ENCODE data around the gene NDUFB3.

NDUFB3 gene

DNA sequence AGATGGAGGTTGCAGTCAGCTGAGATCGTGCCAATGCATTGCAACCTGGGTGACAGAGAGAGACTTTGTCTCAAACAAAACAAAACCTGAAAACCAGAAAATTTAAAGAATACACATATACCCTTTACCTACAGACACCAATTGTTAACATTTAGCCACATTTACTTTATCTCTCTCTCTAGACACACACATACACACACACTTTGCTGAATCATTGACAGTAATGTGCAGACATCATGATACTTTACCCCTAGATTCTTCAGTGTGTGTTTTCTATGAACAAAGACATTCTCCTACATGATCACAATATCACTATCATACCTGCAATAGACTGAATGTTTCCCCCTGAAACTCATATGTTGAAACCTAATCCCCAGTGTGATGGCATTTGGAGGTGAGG, 34.0 kb downstream of the NDUFB3 start:
- no peak for DNase-seq (ENCODE audit: low read depth in 1 of 2, low spot score in 1 of 2)
- no peak overlapping the region for H3K4me3 ChIP-seq (replicated peaks; ENCODE audit: insufficient read depth, low read length)
- no peaks in the 10 kb centered on the region for H3K27me3 ChIP-seq (ENCODE audit: insufficient read depth, poor library complexity, severe bottlenecking)
- TF ChIP-seq GABPA (IDR thresholded peaks at IDR 0.05; ENCODE audit: low read depth) (no peak), CTCF (IDR thresholded peaks at IDR 0.05; ENCODE audit: insufficient read depth, low read length) (no peak), POLR2AphosphoS5 (IDR thresholded peaks at IDR 0.05; ENCODE audit: low read depth) (no peak), SPI1 (IDR thresholded peaks at IDR 0.05; ENCODE audit: borderline replicate concordance, low read depth) (no peak), REST (IDR thresholded peaks at IDR 0.05; ENCODE audit: insufficient replicate concordance, low read depth) (no peak)
- no peak overlapping the region for H3K27ac ChIP-seq (replicated peaks)

GRCh38 chr2:201107624-201108023, 35.8 kb downstream of the NDUFB3 start:
- Histone ChIP-seq H3K27ac (replicated peaks) (no peak overlapping the region), H3K27me3 (ENCODE audit: insufficient read depth, poor library complexity, severe bottlenecking) (no peaks in the 10 kb centered on the region), H3K4me3 (replicated peaks; ENCODE audit: insufficient read depth, low read length) (no peak overlapping the region)
- DNase-seq (ENCODE audit: low read depth in 1 of 2, low spot score in 1 of 2) = no peak
- TF ChIP-seq SPI1 (IDR thresholded peaks at IDR 0.05; ENCODE audit: borderline replicate concordance, low read depth) (no peak), GABPA (IDR thresholded peaks at IDR 0.05; ENCODE audit: low read depth) (no peak), CTCF (IDR thresholded peaks at IDR 0.05; ENCODE audit: insufficient read depth, low read length) (no peak), POLR2AphosphoS5 (IDR thresholded peaks at IDR 0.05; ENCODE audit: low read depth) (no peak), REST (IDR thresholded peaks at IDR 0.05; ENCODE audit: insufficient replicate concordance, low read depth) (no peak)

DNA sequence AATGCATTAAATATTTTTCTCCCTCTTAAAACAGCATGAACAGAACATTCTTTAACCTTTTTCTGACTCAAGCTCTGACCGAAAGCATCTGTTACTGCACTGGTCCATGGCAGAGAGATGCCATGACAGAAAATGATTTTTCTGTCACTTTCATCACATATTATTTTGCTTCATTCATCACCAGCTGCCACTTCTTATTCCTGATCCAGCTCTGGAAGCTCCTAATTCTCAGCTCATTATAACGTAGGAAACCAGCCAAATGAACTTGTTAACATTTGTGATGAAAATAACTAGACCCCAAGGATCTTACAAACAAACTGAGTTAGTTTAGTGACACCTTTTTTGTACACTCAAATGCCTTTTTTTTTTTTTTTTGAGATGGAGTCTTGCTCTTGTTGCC, 36.5 kb downstream of the NDUFB3 start:
- Histone ChIP-seq H3K27ac (replicated peaks) (no peak overlapping the region), H3K4me3 (replicated peaks; ENCODE audit: insufficient read depth, low read length) (no peak overlapping the region), H3K27me3 (ENCODE audit: insufficient read depth, poor library complexity, severe bottlenecking) (no peaks in the 10 kb centered on the region)
- no peak for DNase-seq (ENCODE audit: low read depth in 1 of 2, low spot score in 1 of 2)
- no peak for TF ChIP-seq GABPA (IDR thresholded peaks at IDR 0.05; ENCODE audit: low read depth)
- TF ChIP-seq REST (IDR thresholded peaks at IDR 0.05; ENCODE audit: insufficient replicate concordance, low read depth) = no peak
- no peak for TF ChIP-seq POLR2AphosphoS5 (IDR thresholded peaks at IDR 0.05; ENCODE audit: low read depth)
- TF ChIP-seq SPI1 (IDR thresholded peaks at IDR 0.05; ENCODE audit: borderline replicate concordance, low read depth) = no peak
- TF ChIP-seq CTCF (IDR thresholded peaks at IDR 0.05; ENCODE audit: insufficient read depth, low read length) = no peak
